Measurements from ENCODE around the gene CHN1. TPM values are rescaled to one million over a fixed set of nuclear protein-coding genes. Genes with fewer than 3 reads are reported as not detected.

The CHN1 gene, protein sequence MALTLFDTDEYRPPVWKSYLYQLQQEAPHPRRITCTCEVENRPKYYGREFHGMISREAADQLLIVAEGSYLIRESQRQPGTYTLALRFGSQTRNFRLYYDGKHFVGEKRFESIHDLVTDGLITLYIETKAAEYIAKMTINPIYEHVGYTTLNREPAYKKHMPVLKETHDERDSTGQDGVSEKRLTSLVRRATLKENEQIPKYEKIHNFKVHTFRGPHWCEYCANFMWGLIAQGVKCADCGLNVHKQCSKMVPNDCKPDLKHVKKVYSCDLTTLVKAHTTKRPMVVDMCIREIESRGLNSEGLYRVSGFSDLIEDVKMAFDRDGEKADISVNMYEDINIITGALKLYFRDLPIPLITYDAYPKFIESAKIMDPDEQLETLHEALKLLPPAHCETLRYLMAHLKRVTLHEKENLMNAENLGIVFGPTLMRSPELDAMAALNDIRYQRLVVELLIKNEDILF
- total RNA-seq, result 3.0 TPM

DNA sequence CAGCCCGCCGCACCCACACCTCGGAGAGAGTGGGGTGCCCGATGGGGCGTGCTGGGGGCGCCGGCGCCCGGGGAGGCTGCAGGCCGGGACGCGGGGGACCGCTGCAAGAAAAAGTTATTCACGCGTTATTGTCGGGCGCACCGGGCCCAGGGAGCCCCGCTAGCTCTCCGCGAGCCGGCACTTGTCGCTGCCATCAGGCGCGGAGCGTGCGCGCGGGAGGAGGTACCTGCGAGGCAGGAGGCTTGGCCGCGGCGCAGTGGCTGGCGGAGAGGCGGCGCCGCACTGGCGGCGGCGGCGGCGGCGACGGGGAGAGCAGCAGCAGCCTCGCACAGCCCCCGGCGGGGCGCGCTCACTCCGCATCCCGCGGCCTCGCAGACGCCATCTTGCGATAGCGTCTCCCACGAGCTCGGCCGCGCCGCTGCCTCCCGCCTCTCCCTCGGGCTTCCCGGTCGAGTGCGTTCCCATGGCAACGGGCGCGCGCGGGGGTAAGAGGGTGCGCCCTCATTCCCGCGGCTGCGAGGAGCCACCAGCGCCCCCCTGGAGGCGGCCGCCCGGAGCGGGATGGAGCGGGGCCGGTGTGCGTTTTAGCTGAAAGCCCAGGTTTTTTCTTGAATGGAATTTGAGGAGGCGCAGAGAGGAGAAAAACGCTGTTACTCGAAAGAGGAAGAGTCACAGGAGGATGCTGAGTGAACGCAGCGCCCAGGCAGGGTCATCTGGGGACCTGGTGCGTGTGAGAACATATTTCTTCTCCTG, at the start of gene CHN1:
TSS of gene CHN1 (minus strand) at position 402 of the 753 bp plus-strand sequence. CDS start 469 bp downstream, outside the sequence.
- Histone ChIP-seq H3K27me3 (ENCODE audit: insufficient read depth, low read length) (peaks cover 84% of the 10 kb centered on the region), H3K9me3 (ENCODE audit: low read depth, low read length) (no peaks in the 10 kb centered on the region), H3K4me3 (ENCODE audit: low read length) (peak within 1 kb of the TSS; percentile 28), H3K4me1 (ENCODE audit: insufficient read depth, low read length) (peaks cover 6% of the 10 kb centered on the region)

DNA sequence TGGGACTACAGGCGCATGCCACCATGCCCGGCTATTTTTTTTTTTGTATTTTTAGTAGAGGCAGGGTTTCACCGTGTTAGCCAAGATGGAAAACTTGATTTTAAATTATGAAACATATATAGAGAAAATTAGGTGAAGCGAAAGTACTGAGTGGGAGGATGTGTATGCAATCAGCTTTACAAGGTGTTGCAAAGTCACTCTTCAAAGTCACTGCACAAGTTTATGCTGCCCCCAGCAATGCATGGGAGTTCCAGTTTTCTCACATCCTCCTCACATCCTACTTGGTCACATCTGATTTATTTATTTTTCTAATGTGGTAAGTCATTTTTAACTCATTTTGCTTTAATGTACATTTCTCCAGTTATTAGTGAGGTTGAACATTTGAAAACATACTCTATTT, 49.2 kb upstream of the CHN1 start:
- Histone ChIP-seq H3K4me3 (ENCODE audit: low read length) (no peak overlapping the region), H3K9me3 (ENCODE audit: low read depth, low read length) (no peaks in the 10 kb centered on the region), H3K27me3 (ENCODE audit: insufficient read depth, low read length) (no peaks in the 10 kb centered on the region), H3K4me1 (ENCODE audit: insufficient read depth, low read length) (no peaks in the 10 kb centered on the region)

DNA sequence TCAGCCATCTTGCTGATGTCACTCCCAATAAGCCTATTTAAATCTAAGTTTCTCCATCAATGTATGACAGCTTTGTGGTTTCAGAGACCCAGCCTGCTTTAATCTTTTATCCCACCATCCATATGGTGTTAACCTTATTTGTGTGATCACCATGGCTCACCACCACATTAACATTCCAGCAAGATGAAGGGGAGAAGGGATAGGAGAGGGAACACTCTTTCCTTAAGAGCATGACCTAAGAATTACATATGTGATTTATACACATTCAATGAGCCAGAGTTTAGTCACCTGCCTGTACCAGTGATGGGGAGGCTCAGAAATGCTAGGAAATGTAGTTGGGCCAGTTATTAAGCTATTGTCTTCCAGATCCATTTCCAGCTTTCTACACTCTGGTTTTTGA, 44.5 kb upstream of the CHN1 start:
- H3K4me1 ChIP-seq (ENCODE audit: insufficient read depth, low read length), result no peaks in the 10 kb centered on the region

DNA sequence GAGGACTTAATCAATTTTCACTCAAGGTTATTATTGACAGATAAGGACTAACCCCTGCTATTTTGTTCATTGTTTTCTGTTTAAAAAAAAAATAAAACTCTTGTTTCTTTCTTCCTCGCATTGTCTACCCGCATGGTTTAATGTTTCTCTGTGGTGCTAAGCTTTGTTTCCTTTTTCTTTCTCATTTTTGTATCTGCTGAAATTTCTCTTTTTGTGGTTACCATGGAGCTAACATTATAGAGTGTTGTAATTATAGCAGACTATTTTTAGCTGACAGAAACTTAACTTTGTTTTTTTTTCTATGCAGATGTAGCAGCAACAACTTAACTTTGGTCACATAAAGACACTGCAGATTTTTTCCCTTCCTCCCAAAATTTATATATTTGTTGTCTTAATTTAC, 43.1 kb upstream of the CHN1 start:
- Histone ChIP-seq H3K9me3 (ENCODE audit: low read depth, low read length) (no peaks in the 10 kb centered on the region), H3K27me3 (ENCODE audit: insufficient read depth, low read length) (no peaks in the 10 kb centered on the region), H3K4me1 (ENCODE audit: insufficient read depth, low read length) (no peaks in the 10 kb centered on the region), H3K4me3 (ENCODE audit: low read length) (no peak overlapping the region)

More for the DNA sequence above, 44.5 kb upstream of the CHN1 start:
- Histone ChIP-seq H3K27me3 (ENCODE audit: insufficient read depth, low read length) (no peaks in the 10 kb centered on the region), H3K4me3 (ENCODE audit: low read length) (no peak overlapping the region), H3K9me3 (ENCODE audit: low read depth, low read length) (no peaks in the 10 kb centered on the region)

DNA sequence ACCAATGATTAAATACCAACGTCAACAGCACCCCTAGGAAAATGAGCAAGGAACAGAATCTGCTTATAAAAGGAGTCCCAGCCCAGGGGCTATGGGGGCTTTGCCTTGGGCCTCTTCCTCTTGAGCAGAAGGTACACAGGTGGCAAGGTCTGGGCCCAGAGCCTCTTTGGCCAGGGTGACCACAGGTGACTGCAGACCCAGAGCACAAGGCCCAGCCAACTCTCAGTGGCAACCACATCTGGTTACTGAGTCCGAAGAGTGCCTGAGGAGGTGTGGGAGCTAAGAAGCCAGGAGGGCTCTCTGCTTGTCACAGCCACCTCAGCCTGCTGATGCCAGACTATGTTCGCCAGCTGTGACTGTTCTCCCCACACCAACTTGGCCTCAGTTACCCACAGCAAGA, 34.3 kb upstream of the CHN1 start:
- Histone ChIP-seq H3K27me3 (ENCODE audit: insufficient read depth, low read length) (no peaks in the 10 kb centered on the region), H3K4me3 (ENCODE audit: low read length) (no peak overlapping the region), H3K4me1 (ENCODE audit: insufficient read depth, low read length) (peaks cover 6% of the 10 kb centered on the region), H3K9me3 (ENCODE audit: low read depth, low read length) (no peaks in the 10 kb centered on the region)

DNA sequence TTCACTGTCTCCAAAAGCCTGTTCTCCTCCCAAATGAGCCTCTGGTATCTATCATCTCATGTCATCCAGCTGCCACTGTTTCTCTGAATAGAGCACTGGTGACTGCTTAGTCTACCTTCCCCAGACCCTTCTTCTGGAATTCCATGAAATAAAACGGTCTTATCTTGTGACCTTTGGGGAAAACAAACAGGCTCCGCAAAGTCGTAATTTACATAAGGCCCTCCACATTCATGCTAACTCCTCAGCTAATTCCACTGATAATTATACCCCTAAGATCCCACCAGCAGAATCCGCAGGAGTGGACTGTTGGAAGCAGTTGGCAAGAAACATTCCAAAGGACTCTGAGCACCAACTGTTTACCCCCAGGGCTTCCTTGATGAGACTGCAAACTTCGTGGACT, 33.9 kb upstream of the CHN1 start:
- no peaks in the 10 kb centered on the region for H3K27me3 ChIP-seq (ENCODE audit: insufficient read depth, low read length)
- peaks cover 6% of the 10 kb centered on the region for H3K4me1 ChIP-seq (ENCODE audit: insufficient read depth, low read length)
- no peak overlapping the region for H3K4me3 ChIP-seq (ENCODE audit: low read length)
- H3K9me3 ChIP-seq (ENCODE audit: low read depth, low read length), result no peaks in the 10 kb centered on the region

DNA sequence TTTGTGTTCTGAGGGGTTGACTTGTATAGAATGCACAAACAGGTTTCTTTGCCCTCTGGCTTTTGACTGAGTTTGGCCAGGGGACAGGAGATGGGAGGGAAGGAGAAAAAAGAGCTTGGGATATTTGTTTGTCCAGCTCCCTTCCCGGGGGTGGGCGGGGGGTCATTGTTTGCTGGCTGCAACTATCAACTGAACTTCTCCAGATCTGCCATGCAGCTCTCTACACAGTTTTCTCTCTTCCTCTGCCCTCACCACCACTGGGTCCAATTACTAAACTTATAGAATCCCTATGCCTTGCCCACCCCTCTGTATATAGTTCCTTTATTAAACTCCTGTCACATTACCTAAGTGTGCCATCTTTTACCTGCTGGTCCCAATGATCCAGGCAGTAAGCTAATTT, 32.8 kb upstream of the CHN1 start:
- H3K27me3 ChIP-seq (ENCODE audit: insufficient read depth, low read length), result no peaks in the 10 kb centered on the region
- no peak overlapping the region for H3K4me3 ChIP-seq (ENCODE audit: low read length)
- peaks cover 6% of the 10 kb centered on the region for H3K4me1 ChIP-seq (ENCODE audit: insufficient read depth, low read length)
- H3K9me3 ChIP-seq (ENCODE audit: low read depth, low read length), result no peaks in the 10 kb centered on the region

DNA sequence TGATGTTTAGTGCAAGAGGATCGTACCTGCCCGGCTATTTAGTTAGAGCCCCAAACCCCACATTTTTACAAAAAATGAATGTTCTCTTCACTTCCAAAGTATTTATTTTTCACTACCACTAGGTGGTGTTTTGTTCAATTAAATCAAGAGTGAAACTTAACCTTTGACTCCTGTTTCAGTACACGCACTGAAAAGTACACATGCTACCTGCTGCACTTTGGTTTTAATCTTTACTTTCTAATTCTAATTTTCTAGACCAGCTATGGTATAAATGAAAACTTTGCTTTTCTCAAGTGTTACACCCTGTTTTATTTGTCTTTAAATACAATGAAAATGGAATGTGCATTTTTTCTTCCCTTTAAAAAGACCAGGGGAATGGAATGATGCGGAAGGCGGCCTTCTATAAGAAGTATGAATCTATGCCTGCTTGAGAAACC, 31.4 kb upstream of the CHN1 start:
- Histone ChIP-seq H3K27me3 (ENCODE audit: insufficient read depth, low read length) (no peaks in the 10 kb centered on the region), H3K4me1 (ENCODE audit: insufficient read depth, low read length) (peaks cover 6% of the 10 kb centered on the region), H3K9me3 (ENCODE audit: low read depth, low read length) (no peaks in the 10 kb centered on the region), H3K4me3 (ENCODE audit: low read length) (no peak overlapping the region)

DNA sequence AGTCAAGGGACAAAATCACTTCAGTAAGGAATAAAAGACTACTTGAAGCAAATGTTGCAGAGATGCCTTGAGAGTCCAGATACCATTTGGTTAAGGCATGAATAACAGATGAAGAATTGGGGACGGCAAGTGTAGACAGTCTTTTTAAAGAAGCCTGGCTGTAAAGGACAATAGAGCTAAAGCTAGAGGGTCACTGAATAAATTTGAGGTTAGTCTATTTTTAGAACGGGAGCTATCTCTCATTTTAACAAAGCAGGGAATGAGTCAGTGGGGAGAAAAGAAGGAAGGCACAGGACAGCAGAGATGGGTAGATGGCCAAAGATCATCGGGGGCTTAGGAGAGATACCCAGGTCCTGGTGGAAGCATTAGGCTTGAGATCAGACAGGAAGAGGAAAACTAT, 30.6 kb upstream of the CHN1 start:
- Histone ChIP-seq H3K4me3 (ENCODE audit: low read length) (no peak overlapping the region), H3K4me1 (ENCODE audit: insufficient read depth, low read length) (peaks cover 6% of the 10 kb centered on the region), H3K27me3 (ENCODE audit: insufficient read depth, low read length) (no peaks in the 10 kb centered on the region), H3K9me3 (ENCODE audit: low read depth, low read length) (no peaks in the 10 kb centered on the region)

DNA sequence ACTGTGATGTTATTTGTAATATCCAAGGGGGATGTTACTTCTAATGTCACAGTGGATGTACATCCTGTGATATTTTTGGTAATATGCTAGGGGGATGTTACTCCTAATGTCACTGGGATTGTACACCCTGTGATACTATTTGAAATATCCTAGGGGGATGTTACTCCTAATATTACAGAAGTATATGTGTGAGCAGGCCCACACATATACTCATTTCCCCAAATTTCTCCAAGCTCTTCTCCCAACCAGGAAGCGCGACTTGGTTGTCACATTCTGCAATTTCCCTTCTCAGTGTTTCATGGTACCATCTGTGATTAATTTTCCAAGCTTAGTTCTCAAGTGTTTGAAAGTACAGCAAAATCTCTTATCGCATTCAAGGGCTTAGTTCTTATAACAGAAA, 29.5 kb upstream of the CHN1 start:
- H3K27me3 ChIP-seq (ENCODE audit: insufficient read depth, low read length), result no peaks in the 10 kb centered on the region
- no peaks in the 10 kb centered on the region for H3K9me3 ChIP-seq (ENCODE audit: low read depth, low read length)
- no peak overlapping the region for H3K4me3 ChIP-seq (ENCODE audit: low read length)
- peaks cover 6% of the 10 kb centered on the region for H3K4me1 ChIP-seq (ENCODE audit: insufficient read depth, low read length)

DNA sequence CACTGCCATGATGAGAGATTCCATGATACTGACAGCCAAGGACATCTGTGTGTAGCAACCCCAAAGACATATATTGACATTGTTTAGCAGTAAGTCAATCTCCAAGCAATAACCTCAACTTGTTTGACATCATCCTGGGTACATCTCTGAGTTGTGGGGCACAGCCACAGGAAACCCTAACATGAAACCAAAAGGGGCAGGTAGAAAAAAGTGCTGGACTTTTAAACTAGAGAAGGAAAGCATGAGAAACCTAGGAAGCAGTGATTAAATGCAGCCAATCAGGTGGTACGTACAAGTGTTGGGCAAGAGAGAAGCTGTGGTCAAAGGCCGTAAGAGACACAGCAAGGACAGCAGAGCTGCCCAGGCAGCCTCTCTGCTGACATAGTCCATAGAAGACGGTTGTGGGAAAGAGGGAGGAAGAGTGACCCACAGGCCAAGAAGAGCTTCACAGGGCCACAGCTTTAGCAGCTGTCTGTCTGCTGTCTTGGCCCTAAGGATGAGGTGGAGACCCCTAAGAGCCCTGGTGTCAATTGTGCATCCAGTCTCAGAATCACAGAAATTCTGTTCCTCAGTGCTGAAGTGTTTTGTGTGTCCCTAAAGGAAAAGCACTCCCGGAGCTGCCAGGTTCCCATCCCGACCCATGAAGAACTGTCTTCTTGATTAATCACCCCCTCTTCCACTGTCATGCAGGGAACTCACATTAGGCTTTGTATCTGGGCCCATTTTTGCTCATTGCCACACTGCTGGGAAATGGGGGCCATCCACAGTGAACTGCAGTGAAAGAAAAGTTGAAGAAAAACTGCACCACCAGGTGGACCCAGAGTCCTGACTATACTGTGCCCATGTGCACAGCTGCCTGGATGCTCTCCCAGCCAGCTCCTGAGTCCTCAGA, 25.4 kb upstream of the CHN1 start:
- H3K9me3 ChIP-seq (ENCODE audit: low read depth, low read length), result no peaks in the 10 kb centered on the region
- H3K27me3 ChIP-seq (ENCODE audit: insufficient read depth, low read length), result no peaks in the 10 kb centered on the region
- no peak overlapping the region for H3K4me3 ChIP-seq (ENCODE audit: low read length)
- H3K4me1 ChIP-seq (ENCODE audit: insufficient read depth, low read length), result no peaks in the 10 kb centered on the region

DNA sequence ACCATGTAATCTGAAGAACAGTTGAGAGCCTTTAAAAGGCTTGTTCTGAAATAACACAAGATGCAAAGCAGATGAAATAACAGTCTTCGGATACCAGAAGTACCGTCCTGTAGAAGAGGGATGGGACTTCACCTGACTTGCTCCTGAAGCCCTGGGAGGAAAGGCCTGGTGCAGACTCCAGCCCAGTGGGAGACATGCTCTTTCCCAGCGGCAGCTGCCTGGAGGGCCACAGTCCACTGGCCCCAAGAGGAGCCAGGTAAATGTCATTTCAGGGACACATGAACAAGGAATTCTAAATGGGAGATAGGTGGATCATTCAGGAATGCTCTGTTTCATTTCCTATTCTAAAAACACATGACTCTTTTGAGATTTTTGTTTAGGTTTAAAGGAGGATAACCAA, 22.6 kb upstream of the CHN1 start:
- Histone ChIP-seq H3K9me3 (ENCODE audit: low read depth, low read length) (no peaks in the 10 kb centered on the region), H3K27me3 (ENCODE audit: insufficient read depth, low read length) (no peaks in the 10 kb centered on the region), H3K4me3 (ENCODE audit: low read length) (no peak overlapping the region), H3K4me1 (ENCODE audit: insufficient read depth, low read length) (no peaks in the 10 kb centered on the region)

DNA sequence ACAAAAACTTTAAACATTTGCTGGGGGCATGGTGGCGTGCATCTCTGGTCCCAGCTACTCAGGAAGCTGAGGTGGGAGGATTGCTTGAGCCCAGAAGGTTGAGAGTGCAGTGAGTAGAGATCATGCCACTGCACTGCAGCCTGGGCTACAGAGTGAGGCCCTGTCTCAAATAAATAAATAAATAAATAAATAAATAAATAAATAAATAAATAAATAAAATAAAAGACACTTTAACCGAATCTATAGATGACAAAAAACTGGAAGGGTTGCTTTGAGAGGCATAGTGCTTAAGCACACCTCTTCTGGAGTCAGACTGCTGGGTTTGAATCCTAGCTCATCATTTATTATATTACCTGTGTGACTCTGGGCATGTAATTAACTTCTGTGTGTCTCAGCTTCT, 21.2 kb upstream of the CHN1 start:
- no peaks in the 10 kb centered on the region for H3K4me1 ChIP-seq (ENCODE audit: insufficient read depth, low read length)
- H3K27me3 ChIP-seq (ENCODE audit: insufficient read depth, low read length), result no peaks in the 10 kb centered on the region
- no peaks in the 10 kb centered on the region for H3K9me3 ChIP-seq (ENCODE audit: low read depth, low read length)
- H3K4me3 ChIP-seq (ENCODE audit: low read length), result no peak overlapping the region

DNA sequence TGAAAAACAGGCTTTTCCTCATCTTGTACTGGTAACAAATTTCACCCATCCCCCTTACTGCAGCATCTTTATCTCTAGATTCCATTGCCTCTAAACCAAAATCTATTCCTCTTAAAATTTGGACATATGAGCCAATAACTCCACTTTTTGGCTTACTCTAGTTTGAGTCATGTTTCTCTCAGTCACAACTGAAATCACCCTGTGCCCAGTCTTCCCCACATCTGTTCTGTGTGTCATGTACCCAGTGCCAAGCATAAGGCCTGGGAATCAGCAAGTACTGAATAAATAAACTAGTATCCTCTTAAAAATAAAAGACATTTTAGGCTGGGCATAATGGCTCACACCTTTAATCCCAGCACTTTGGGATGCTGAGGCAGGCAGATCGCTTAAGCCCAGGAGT, 20.8 kb upstream of the CHN1 start:
- Histone ChIP-seq H3K9me3 (ENCODE audit: low read depth, low read length) (no peaks in the 10 kb centered on the region), H3K4me1 (ENCODE audit: insufficient read depth, low read length) (no peaks in the 10 kb centered on the region), H3K27me3 (ENCODE audit: insufficient read depth, low read length) (no peaks in the 10 kb centered on the region), H3K4me3 (ENCODE audit: low read length) (no peak overlapping the region)

DNA sequence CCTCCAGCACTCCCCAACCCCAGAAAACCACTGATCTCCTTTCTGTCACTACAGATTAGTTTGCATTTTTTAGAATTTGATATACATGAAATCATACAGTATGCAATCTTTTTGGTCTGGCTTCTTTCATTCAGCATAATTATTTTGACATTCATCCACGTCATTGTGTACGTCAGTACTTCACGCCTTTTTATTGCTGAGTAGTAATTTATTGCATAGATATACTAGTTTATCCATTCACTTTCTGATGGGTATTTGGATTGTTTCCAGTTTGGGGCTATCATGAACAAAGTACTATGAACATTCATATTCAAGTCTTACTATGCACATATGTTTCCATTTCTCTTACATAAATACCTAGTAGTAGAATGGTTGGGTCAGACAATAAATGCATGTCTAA, 20.1 kb upstream of the CHN1 start:
- Histone ChIP-seq H3K4me1 (ENCODE audit: insufficient read depth, low read length) (no peaks in the 10 kb centered on the region), H3K9me3 (ENCODE audit: low read depth, low read length) (no peaks in the 10 kb centered on the region), H3K27me3 (ENCODE audit: insufficient read depth, low read length) (no peaks in the 10 kb centered on the region), H3K4me3 (ENCODE audit: low read length) (no peak overlapping the region)

Data from mononuclear cell (primary cell).